ENCODE data around the gene GAS6.

The GAS6 gene

DNA sequence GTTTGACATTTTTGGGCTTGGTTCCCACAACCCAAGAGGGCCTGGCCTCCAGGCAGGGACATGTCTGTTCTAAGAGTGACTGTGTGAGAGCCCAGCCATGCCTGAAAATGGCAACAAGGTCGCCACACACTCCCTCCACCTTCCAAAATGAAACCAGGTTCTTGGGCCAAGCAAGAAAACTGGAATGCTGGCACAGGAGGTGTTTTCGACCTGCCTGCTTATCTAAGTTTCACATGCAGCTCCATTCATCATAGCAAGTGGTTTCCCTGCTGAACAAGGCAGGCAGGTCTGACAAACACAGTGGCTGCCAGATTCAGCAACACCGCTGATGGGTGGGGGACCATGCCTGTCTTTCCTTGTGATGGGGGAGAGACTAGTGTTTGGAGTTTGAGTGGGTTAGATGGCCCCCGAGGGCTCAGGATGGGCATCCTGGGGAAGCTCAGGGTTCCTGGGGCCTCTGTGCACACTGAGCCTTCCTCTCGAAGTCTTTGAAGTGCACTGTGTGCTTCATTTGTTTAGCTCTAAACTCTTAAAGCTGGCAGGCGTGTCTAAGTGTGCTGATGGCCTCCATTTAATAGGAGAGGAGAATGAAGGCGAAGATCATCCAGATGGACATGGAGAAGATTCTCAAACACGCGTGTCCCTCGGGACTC is 17.9 kb upstream of the GAS6 start:
- Histone ChIP-seq H3K4me2 (ENCODE audit: low read length) (no peak overlapping the region), H3K79me2 (ENCODE audit: control insufficient read depth, insufficient read depth, low read length, poor library complexity) (no peaks in the 10 kb centered on the region), H3K4me1 (ENCODE audit: control insufficient read depth in 1 of 2, insufficient read depth in 2 of 2, low read length in 2 of 2) (no peaks in the 10 kb centered on the region), H2BK12ac (ENCODE audit: low read length) (no peak overlapping the region), H3K9me3 (ENCODE audit: insufficient read depth, low read depth, low read length) (peaks cover 2% of the 10 kb centered on the region), H4K8ac (ENCODE audit: low read depth, low read length) (no peak overlapping the region), H4K91ac (ENCODE audit: low read depth, low read length) (no peak overlapping the region), H3K27me3 (ENCODE audit: insufficient read depth, low read length) (no peaks in the 10 kb centered on the region), H2BK120ac (ENCODE audit: insufficient read depth, low read length, poor library complexity) (no peak overlapping the region), H3K4me3 (ENCODE audit: low read depth, low read length) (no peak overlapping the region), H3K23ac (ENCODE audit: low read length) (no peak overlapping the region), H3K14ac (ENCODE audit: low read length) (no peak overlapping the region), H3K4ac (ENCODE audit: low read depth, low read length) (no peak overlapping the region), H4K12ac (ENCODE audit: low read depth, low read length) (no peak overlapping the region), H2AK5ac (ENCODE audit: low read length) (no peak overlapping the region), H3K9ac (ENCODE audit: low read length) (no peak overlapping the region), H3K27ac (ENCODE audit: low read depth, low read length) (no peak overlapping the region), H3K36me3 (ENCODE audit: control insufficient read depth in 1 of 2, insufficient read depth in 2 of 2, low read length in 2 of 2) (no peaks in the 10 kb centered on the region), H2AFZ (ENCODE audit: insufficient read depth, low read length, poor library complexity) (no peak overlapping the region), H2BK5ac (ENCODE audit: low read depth, low read length, poor library complexity) (no peak overlapping the region), H3K79me1 (ENCODE audit: low read length) (no peaks in the 10 kb centered on the region), H3K18ac (ENCODE audit: low read length) (no peak overlapping the region)
- no CpG with 5 or more reads among the region's 10 CpGs for WGBS (ENCODE audit: extremely low coverage, insufficient coverage, insufficient read length)
- no peak for DNase-seq

DNA sequence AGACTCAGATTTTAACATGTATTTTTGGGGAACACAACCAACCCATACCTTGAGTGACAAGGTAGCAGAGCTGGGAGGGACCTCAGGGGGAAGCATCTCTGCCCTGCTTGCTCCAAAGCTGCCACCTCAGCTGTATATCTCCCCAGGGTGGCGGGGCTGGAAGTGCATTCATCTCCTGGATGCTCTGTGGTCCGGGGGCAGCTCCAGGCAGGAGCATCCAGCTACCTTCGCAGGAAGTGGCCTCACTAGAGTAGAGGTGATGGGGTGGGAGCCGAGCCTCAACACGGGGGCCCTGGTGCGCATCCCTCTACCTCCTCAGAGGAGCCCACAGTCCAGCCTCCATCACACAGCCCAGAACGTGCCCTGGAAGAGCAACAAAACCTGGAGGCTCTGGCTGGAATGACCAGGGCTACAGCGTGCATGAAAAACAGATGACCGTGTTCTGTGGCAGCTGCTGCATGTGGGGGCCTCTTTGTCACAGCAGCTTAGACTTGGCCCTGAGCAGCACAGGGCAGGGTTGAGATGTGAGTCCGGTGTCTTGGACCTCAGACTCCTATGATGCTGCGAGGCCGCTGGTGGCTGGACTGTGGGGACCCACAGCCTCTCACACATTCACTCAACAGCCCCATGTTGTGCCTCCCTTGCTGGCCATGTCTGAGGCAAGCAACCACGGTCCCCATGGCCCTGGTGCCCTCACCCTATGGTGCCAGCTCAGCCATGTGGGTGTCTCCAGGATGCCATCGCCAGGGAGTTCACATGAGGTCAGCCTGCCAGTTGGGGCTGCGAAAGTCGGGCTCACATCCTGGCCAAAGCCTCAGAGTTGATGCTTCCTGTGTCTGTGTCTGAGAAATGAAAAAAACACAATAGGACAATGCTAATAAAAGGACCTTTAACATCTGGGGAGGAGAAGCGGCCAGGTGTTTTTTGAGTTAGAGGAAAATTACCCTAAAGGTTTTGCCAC is 17.1 kb upstream of the GAS6 start:
- H3K79me1 ChIP-seq (ENCODE audit: low read length) = no peaks in the 10 kb centered on the region
- H3K18ac ChIP-seq (ENCODE audit: low read length) = no peak overlapping the region
- H3K9me3 ChIP-seq (ENCODE audit: insufficient read depth, low read depth, low read length) = peaks cover 7% of the 10 kb centered on the region
- no peak overlapping the region for H2AFZ ChIP-seq (ENCODE audit: insufficient read depth, low read length, poor library complexity)
- no peak overlapping the region for H3K4ac ChIP-seq (ENCODE audit: low read depth, low read length)
- no peaks in the 10 kb centered on the region for H3K79me2 ChIP-seq (ENCODE audit: control insufficient read depth, insufficient read depth, low read length, poor library complexity)
- DNase-seq = no peak
- H2BK5ac ChIP-seq (ENCODE audit: low read depth, low read length, poor library complexity) = no peak overlapping the region
- H4K12ac ChIP-seq (ENCODE audit: low read depth, low read length) = no peak overlapping the region
- no peak overlapping the region for H3K27ac ChIP-seq (ENCODE audit: low read depth, low read length)
- no CpG with 5 or more reads among the region's 17 CpGs for WGBS (ENCODE audit: extremely low coverage, insufficient coverage, insufficient read length)
- H3K36me3 ChIP-seq (ENCODE audit: control insufficient read depth in 1 of 2, insufficient read depth in 2 of 2, low read length in 2 of 2) = no peaks in the 10 kb centered on the region
- H4K8ac ChIP-seq (ENCODE audit: low read depth, low read length) = no peak overlapping the region
- H2BK120ac ChIP-seq (ENCODE audit: insufficient read depth, low read length, poor library complexity) = no peak overlapping the region
- no peak overlapping the region for H3K14ac ChIP-seq (ENCODE audit: low read length)
- H3K4me2 ChIP-seq (ENCODE audit: low read length) = no peak overlapping the region
- no peak overlapping the region for H3K4me3 ChIP-seq (ENCODE audit: low read depth, low read length)
- no peak overlapping the region for H4K91ac ChIP-seq (ENCODE audit: low read depth, low read length)
- H3K4me1 ChIP-seq (ENCODE audit: control insufficient read depth in 1 of 2, insufficient read depth in 2 of 2, low read length in 2 of 2) = no peaks in the 10 kb centered on the region
- H3K23ac ChIP-seq (ENCODE audit: low read length) = no peak overlapping the region
- no peak overlapping the region for H3K9ac ChIP-seq (ENCODE audit: low read length)
- H2AK5ac ChIP-seq (ENCODE audit: low read length) = no peak overlapping the region
- H3K27me3 ChIP-seq (ENCODE audit: insufficient read depth, low read length) = no peaks in the 10 kb centered on the region
- H2BK12ac ChIP-seq (ENCODE audit: low read length) = no peak overlapping the region

DNA sequence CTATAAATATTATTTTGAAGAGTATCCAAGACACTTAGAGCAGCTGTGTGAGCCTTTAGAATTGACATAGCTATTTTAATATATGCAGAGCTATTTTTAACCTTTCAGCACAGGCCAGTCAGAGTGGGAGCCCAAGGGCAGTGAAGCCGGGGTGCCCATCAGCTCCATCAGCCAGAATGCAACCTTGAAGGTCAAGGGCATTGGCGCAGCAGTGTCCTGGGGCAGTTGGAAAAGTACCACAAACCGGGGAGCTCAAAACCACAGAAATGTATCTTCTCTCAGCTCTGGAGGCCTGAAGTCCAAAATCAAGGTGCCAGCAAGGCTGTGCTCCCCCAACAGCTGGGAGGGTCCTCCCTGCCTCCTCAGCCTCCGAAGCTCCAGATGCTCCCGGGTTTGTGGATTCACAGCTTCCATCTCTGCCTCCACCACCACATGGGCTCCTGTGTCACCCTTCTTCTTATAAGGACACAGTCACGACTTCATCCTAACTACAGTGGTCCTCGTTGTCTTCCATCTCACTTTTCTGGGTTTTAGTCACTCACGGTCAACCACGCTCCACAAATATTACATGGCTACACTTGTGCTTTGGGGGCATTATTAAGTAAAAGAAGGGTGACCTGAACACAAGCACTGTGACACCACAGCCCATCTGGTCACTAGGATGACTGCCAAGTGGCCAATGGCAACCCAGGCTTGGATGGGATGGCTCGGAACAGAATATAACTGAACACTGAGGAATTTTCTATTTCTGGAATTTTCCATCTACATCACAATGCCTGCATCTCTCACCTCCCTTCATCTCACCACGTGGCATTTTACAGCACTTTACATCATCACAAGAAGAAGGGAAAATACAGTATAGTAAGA is 15.9 kb upstream of the GAS6 start:
- H3K79me1 ChIP-seq (ENCODE audit: low read length) = no peaks in the 10 kb centered on the region
- H4K91ac ChIP-seq (ENCODE audit: low read depth, low read length) = no peak overlapping the region
- H2BK120ac ChIP-seq (ENCODE audit: insufficient read depth, low read length, poor library complexity) = no peak overlapping the region
- WGBS (ENCODE audit: extremely low coverage, insufficient coverage, insufficient read length) = no CpG with 5 or more reads among the region's 11 CpGs
- H3K18ac ChIP-seq (ENCODE audit: low read length) = no peak overlapping the region
- no peak overlapping the region for H2AK5ac ChIP-seq (ENCODE audit: low read length)
- no peak overlapping the region for H4K12ac ChIP-seq (ENCODE audit: low read depth, low read length)
- H3K4ac ChIP-seq (ENCODE audit: low read depth, low read length) = no peak overlapping the region
- H3K14ac ChIP-seq (ENCODE audit: low read length) = no peak overlapping the region
- H2BK5ac ChIP-seq (ENCODE audit: low read depth, low read length, poor library complexity) = no peak overlapping the region
- H3K27ac ChIP-seq (ENCODE audit: low read depth, low read length) = no peak overlapping the region
- no peak overlapping the region for H3K9ac ChIP-seq (ENCODE audit: low read length)
- H3K9me3 ChIP-seq (ENCODE audit: insufficient read depth, low read depth, low read length) = peaks cover 7% of the 10 kb centered on the region
- no peak overlapping the region for H2AFZ ChIP-seq (ENCODE audit: insufficient read depth, low read length, poor library complexity)
- H3K4me1 ChIP-seq (ENCODE audit: control insufficient read depth in 1 of 2, insufficient read depth in 2 of 2, low read length in 2 of 2) = no peaks in the 10 kb centered on the region
- H3K79me2 ChIP-seq (ENCODE audit: control insufficient read depth, insufficient read depth, low read length, poor library complexity) = no peaks in the 10 kb centered on the region
- H3K23ac ChIP-seq (ENCODE audit: low read length) = no peak overlapping the region
- H2BK12ac ChIP-seq (ENCODE audit: low read length) = no peak overlapping the region
- DNase-seq = no peak
- H3K4me2 ChIP-seq (ENCODE audit: low read length) = no peak overlapping the region
- H3K36me3 ChIP-seq (ENCODE audit: control insufficient read depth in 1 of 2, insufficient read depth in 2 of 2, low read length in 2 of 2) = no peaks in the 10 kb centered on the region
- H3K4me3 ChIP-seq (ENCODE audit: low read depth, low read length) = no peak overlapping the region
- H3K27me3 ChIP-seq (ENCODE audit: insufficient read depth, low read length) = no peaks in the 10 kb centered on the region
- H4K8ac ChIP-seq (ENCODE audit: low read depth, low read length) = no peak overlapping the region

DNA sequence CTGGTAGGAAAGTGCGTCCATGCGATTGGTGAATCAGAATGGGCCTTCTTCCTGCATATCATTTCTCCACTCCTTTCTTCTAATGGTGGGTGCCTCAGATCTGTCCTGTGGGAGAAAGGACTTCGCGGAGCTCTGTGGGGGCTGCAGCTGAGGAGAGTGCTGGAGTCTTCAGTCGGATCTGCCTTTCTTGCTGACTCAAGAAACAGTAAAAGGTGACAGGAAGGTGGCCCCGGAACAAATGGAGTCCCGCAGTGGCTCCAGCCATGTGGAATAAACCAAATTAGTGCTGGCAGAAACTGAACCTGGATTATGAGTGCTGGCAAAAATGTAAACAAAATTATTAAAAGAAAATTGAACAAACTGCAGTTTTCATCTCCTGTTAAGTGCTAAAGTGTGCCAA is 15.1 kb upstream of the GAS6 start:
- H3K79me2 ChIP-seq (ENCODE audit: control insufficient read depth, insufficient read depth, low read length, poor library complexity) = no peaks in the 10 kb centered on the region
- H2BK5ac ChIP-seq (ENCODE audit: low read depth, low read length, poor library complexity) = no peak overlapping the region
- no peak overlapping the region for H3K27ac ChIP-seq (ENCODE audit: low read depth, low read length)
- H4K91ac ChIP-seq (ENCODE audit: low read depth, low read length) = no peak overlapping the region
- no peak overlapping the region for H2BK120ac ChIP-seq (ENCODE audit: insufficient read depth, low read length, poor library complexity)
- no peak overlapping the region for H4K8ac ChIP-seq (ENCODE audit: low read depth, low read length)
- no peak overlapping the region for H3K18ac ChIP-seq (ENCODE audit: low read length)
- H3K79me1 ChIP-seq (ENCODE audit: low read length) = no peaks in the 10 kb centered on the region
- no peak overlapping the region for H3K14ac ChIP-seq (ENCODE audit: low read length)
- H3K4ac ChIP-seq (ENCODE audit: low read depth, low read length) = no peak overlapping the region
- DNase-seq = no peak
- H4K12ac ChIP-seq (ENCODE audit: low read depth, low read length) = no peak overlapping the region
- WGBS (ENCODE audit: extremely low coverage, insufficient coverage, insufficient read length) = no CpG with 5 or more reads among the region's 7 CpGs
- no peak overlapping the region for H2AK5ac ChIP-seq (ENCODE audit: low read length)
- H2BK12ac ChIP-seq (ENCODE audit: low read length) = no peak overlapping the region
- no peaks in the 10 kb centered on the region for H3K36me3 ChIP-seq (ENCODE audit: control insufficient read depth in 1 of 2, insufficient read depth in 2 of 2, low read length in 2 of 2)
- H2AFZ ChIP-seq (ENCODE audit: insufficient read depth, low read length, poor library complexity) = no peak overlapping the region
- no peaks in the 10 kb centered on the region for H3K27me3 ChIP-seq (ENCODE audit: insufficient read depth, low read length)
- H3K4me3 ChIP-seq (ENCODE audit: low read depth, low read length) = no peak overlapping the region
- H3K4me2 ChIP-seq (ENCODE audit: low read length) = no peak overlapping the region
- no peak overlapping the region for H3K23ac ChIP-seq (ENCODE audit: low read length)
- no peaks in the 10 kb centered on the region for H3K4me1 ChIP-seq (ENCODE audit: control insufficient read depth in 1 of 2, insufficient read depth in 2 of 2, low read length in 2 of 2)
- peaks cover 7% of the 10 kb centered on the region for H3K9me3 ChIP-seq (ENCODE audit: insufficient read depth, low read depth, low read length)
- H3K9ac ChIP-seq (ENCODE audit: low read length) = no peak overlapping the region

Data from trophoblast cell (in vitro differentiated cells and primary cell).